NCI-H345 treated with DMSO at 0.1 percent for 48 hours (cell line): Measurements from ENCODE around the gene KIAA0319L.

Source experiments
- DNase-seq: peaks from one replicate; lab custom pipeline; 2025; ENCODE audit not compliant: unreplicated experiment; lab: John Stamatoyannopoulos, UW

The KIAA0319L gene

GRCh38 chr1:35449334-35450008 is 107.7 kb downstream of the KIAA0319L start:
- DNase-seq = no peak

- DNase-seq = no peak
Observed at GRCh38 chr1:35448344-35448801, 108.8 kb downstream of the KIAA0319L start.

GRCh38 chr1:35447278-35447677 is 109.9 kb downstream of the KIAA0319L start:
- no peak for DNase-seq

DNA sequence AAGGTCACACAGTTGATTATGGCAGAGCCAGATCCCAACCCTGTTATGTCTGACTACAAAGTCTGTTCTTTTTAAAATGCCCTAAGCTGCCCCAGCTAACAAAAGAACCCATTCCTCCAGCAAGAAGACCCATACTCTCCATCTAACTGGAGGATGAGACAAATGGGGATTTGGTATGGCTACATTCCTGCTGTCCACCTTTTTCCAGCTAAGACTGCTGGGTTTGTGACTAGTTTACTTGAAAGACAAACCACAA is 112.8 kb downstream of the KIAA0319L start:
- DNase-seq = no peak

GRCh38 chr1:35443768-35444518 is 113.3 kb downstream of the KIAA0319L start:
- DNase-seq = no peak

- no peak for DNase-seq
Observed at GRCh38 chr1:35442734-35443133, 114.5 kb downstream of the KIAA0319L start.

DNA sequence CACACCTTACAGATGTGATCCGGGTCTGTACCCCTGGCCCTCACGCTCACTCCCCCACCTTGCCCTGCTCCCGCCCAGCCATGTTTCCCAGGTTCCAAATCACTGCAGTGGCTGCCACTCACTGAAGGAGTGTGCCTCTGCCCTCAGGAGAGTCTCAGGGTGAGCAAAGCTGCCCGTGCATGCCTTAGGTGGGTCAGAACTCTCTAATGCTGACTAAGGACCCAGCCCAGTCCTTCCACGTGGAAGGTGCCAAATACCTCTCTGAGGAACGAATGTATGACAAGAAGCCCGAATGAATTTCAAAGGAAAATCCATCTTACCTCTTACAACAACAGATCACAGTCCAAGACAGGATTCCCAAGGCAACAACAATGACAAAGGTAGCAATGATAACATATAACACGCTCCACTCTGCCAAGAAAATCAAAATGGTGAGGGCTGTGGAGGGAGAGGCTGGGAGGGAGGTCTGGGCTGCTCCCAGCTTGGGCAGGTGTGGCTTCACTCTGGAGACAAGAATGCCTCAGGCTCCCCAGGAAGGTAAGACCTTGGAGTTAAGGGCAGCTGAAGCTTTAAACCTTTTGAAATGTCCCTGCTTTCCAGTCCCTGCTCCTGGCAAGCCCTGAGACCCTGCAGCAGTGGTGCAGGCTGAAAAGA is 115.2 kb downstream of the KIAA0319L start:
- no peak for DNase-seq

- DNase-seq = no peak
Observed at GRCh38 chr1:35439626-35440025, 117.6 kb downstream of the KIAA0319L start.

DNA sequence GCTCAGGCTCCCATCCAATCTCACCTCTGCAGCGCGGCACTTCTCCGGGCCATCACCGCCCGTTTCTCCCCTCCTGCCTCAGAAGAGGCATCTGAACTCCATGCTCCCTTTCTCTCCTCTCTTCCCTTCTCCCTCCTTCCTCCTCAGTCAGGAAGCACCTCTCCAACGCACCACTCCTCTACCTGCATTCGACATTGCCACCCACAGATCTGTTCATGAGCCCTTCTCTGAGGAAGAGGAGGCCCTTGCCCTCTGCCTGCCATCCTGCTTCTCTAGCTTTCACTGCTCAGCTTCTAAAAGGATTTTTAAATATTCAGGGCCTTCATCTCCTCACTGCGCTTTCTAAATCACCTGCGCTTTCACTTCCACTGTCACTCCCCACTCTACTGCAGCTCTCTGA is 120.0 kb downstream of the KIAA0319L start:
- no peak for DNase-seq

DNA sequence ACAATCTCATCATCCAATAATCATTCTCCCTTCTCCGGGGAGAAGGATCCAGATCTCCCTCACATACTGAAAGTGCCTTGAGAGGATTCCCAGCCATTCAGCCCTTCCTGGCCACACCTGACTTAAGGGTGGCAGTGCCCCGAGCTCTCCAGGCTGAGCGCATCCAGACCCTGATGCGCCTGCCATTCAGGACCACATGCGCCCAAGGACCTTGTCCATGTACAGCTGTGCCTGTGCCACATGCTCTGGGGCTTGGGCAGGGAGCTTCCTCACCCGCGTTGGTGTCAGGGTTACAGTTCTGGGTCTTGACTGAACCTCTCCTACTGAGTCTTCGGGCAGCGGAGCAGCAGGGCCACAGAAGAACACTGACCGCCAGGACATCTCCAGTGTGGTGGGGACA is 121.1 kb downstream of the KIAA0319L start:
- DNase-seq = no peak

- DNase-seq = no peak
Observed at GRCh38 chr1:35434703-35435102, 122.5 kb downstream of the KIAA0319L start.

- no peak for DNase-seq
Observed at GRCh38 chr1:35433714-35434113, 123.5 kb downstream of the KIAA0319L start.

DNA sequence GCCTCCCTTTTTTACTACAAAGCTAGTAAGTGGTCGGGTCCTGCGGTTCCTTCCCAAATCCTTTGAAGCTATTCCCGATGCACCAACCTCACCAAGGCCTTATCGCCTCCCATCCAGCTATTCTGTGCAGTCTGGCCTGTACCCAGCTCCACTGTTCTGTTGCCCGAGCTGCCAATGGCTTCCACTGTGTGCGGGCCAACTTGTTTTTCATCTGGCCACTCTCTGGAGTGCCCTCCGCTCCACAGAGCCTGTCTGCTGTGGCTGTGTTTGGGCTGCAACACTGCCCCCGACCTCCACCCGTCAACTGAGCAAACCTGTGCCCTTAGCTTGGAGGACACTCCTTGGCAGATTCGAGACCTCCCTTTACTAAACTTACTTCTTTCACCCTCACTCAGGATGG is 125.0 kb downstream of the KIAA0319L start:
- no peak for DNase-seq

DNA sequence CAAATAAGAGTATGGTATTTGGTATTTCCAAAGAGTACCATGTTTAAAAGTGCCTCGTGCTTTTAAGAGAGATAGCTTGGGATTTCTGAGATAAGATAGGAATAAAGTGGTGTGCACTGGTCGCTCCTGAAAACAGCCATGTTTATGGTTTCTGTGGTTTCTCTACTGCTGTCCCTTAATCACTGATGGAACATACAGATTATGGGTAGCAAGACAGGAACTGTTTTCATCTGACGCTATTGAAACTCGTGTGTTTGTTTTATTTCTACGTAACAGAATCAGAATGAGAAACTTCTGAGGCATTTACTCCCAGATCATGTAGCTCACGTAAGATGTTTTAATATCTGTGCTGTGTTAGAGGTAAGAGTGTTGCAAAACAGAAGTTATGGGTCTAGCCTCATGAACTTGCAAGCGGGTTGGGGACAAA is 126.0 kb downstream of the KIAA0319L start:
- DNase-seq = no peak

DNA sequence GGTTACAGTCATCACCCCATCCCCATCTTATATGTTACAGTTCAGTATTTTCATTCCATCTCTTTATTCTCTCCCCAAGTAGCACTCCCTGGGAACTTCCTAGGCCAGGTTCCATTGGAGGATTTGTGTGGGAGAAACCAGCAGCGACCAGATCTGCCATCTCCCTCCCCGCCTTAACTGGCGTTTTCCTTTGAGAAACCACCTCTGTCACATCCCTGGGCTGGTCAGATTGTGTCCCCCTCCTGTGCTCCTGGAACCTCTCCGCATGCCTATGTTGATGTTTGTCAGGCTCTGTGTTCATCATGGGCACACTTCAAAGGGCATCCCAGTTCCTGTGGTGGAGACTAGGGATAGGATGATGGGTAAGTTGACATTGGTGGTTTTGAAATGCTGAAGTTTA is 126.4 kb downstream of the KIAA0319L start:
- DNase-seq = no peak

- DNase-seq = no peak
Observed at GRCh38 chr1:35428360-35428759, 128.8 kb downstream of the KIAA0319L start.

DNA sequence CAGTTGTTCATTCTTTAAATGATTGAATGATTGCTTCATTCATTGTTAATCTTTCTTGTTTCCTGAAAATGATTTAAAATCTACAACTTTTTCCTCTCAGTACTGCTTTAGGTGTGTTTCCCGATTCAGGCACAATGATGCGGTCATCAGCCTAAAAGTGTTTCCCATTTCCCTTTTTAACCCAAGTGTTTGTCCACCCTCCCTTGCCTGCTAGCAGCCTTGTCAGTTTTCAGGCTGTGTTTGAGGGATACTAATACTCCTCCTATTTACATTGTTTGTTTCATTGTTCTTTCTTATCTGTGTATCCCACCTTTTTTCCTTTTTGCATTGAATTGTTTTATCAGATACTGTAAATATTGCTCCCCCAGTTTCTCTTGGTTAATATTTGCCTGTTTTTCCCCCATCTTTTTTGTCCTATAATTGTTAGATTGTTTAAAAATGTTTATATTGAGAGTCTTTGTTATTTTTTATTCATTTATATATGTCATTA is 131.1 kb downstream of the KIAA0319L start:
- no peak for DNase-seq

GRCh38 chr1:35408925-35409324 is 148.3 kb downstream of the KIAA0319L start:
- no peak for DNase-seq

GRCh38 chr1:35407743-35408142 is 149.5 kb downstream of the KIAA0319L start:
- no peak for DNase-seq

DNA sequence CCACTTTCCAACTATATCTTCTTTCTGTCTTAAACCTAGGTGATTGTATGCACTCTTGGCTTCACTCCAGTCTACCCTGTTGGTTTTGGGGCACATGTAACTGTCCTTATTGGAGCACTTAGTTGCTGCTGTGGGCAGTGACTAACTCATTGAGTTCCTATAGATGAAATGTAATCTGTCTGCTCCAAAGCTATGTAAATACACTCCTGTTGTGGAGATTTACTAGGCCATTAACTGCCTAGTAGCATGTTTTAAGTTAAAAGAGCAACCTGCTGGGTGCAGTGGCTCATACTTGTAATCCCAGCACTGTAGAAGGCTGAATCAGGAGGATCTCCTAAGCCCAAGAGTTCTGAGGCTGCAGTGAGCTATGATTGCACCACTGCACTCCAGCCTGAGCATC is 151.1 kb downstream of the KIAA0319L start:
- DNase-seq = no peak

DNA sequence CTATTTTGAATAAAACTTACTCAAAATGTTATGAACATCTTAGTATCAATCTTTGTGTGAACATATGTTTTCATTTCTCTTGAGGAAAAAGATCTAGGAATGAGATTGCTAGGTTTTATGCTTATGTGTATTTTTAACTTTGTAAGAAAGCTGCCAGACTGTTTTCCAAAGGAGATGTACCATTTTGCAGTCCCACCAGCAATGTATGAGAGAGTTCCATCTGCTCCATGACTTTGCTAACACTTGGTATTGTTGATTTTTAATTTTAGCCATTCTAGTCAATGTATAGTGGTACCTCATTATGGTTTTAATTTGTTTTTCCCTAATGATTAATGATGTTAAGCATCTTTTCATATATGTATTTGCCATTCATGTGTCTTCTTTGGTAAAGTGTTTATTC is 156.2 kb downstream of the KIAA0319L start:
- DNase-seq = no peak

GRCh38 chr1:35398739-35399138 is 158.5 kb downstream of the KIAA0319L start:
- DNase-seq = no peak
